Activated CD4-positive, alpha-beta T cell treated with anti-CD3 and anti-CD28 coated beads for 36 hours (primary cell): ENCODE measurements around the gene CAMSAP1. TPM values are rescaled to one million over a fixed set of nuclear protein-coding genes. Genes with fewer than 3 reads are reported as not detected.

ENCODE experiments used
- ATAC-seq: fragments of 200-7000 bp; cut with Tn5 transposase; one replicate; pipeline ENCODE4 v1.10.0; 2021; ENCODE audit warnings: mild to moderate bottlenecking, moderate library complexity
- CTCF ChIA-PET: fragments of 350-600 bp; sonication (Branson Sonifier 250); formaldehyde crosslinking; loops from one replicate; lab custom pipeline; 2021; ENCODE audit warnings: antibody characterized with exemption; lab: Charles Lee
- POLR2A ChIA-PET: fragments of 350-600 bp; sonication (Branson Sonifier 250); formaldehyde crosslinking; loops from one replicate; lab custom pipeline; 2021; ENCODE audit warnings: antibody characterized with exemption, inconsistent platforms; lab: Charles Lee
- DNase-seq: peaks from one replicate; pipeline ENCODE4 v3.0.0-alpha.2; 2020
- H3K27ac Mint-ChIP-seq: one replicate; pipeline ENCODE4 v1.8.0; 2021; ENCODE audit warnings: mixed read lengths
- H3K27me3 Mint-ChIP-seq: one replicate; pipeline ENCODE4 v1.8.0; 2021; ENCODE audit warnings: mixed read lengths
- H3K36me3 Mint-ChIP-seq: one replicate; pipeline ENCODE4 v1.8.0; 2021; ENCODE audit warnings: low read depth, mixed read lengths
- H3K4me1 Mint-ChIP-seq: one replicate; pipeline ENCODE4 v1.8.0; 2021; ENCODE audit warnings: mixed read lengths
- H3K4me3 Mint-ChIP-seq: one replicate; pipeline ENCODE4 v1.8.0; 2021; ENCODE audit warnings: mild to moderate bottlenecking, moderate library complexity, mixed read lengths
- H3K9me3 Mint-ChIP-seq: one replicate; pipeline ENCODE4 v1.8.0; 2021; ENCODE audit warnings: low read depth, mixed read lengths
- intact Hi-C, 2 experiments: fragments of 100-400 bp; cut with DNase I in 1 of 2; cut with micrococcal nuclease in 1 of 2; formaldehyde crosslinking; loops; one replicate each; pipeline versions ENCODE4 v1.14.2 to v1.15.1; 2022 to 2024; cut with DNase I, micrococcal nuclease
- total RNA-seq, 2 experiments: library from RNA; stranded (reverse); gene quantifications; one replicate each; pipeline ENCODE4 v1.2.3, GENCODE V29; 2021

CAMSAP1 gene
- total RNA-seq, 2 experiments from 2014 or later, result 31.2 to 33.4 TPM

DNA sequence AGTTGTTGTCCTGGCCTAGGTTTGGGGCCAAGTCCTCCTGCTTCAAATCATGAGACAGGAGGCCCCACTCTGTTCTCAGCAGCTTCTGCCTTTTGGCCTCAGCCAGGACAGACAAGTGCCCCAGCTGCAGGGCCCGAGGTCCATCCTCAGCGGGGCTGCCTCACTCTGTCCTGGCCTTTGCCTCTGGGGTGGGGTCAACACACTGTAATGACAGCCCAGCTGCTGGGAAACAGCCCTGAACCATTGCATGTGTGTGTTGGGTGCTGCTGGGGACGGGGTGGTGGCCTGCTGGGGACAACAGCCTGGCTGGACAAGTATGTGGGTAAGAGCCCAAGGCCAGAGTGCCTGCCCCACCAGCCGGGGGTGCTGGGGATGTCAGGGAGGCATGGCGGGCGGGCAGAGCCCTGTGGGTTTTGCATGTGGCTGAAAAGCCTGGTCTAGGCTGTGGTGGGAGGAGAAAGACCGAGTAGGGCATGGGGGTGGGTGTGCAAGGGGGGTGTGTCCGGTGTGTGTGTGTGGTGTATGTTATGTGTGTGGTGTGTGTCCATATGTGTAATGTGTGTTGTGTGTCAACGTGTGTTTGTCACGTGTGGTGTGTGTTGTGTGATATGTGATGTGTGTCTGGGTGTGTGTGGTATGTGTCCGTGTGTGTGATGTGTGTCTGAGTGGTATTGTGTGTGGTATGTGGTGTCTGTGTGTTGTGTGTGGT, 133.7 kb downstream of the CAMSAP1 start:
- no peaks in the 10 kb centered on the region for H3K36me3 Mint-ChIP-seq
- H3K4me3 Mint-ChIP-seq, result no peak overlapping the region
- H3K4me1 Mint-ChIP-seq, result no peaks in the 10 kb centered on the region
- CTCF ChIA-PET, result no interaction called here
- no peaks in the 10 kb centered on the region for H3K9me3 Mint-ChIP-seq
- intact Hi-C loops, result no loop called here
- DNase-seq, result no peak
- no peaks in the 10 kb centered on the region for H3K27me3 Mint-ChIP-seq
- no peak overlapping the region for H3K27ac Mint-ChIP-seq
- POLR2A ChIA-PET, result no interaction called here
- ATAC-seq, result no peak

DNA sequence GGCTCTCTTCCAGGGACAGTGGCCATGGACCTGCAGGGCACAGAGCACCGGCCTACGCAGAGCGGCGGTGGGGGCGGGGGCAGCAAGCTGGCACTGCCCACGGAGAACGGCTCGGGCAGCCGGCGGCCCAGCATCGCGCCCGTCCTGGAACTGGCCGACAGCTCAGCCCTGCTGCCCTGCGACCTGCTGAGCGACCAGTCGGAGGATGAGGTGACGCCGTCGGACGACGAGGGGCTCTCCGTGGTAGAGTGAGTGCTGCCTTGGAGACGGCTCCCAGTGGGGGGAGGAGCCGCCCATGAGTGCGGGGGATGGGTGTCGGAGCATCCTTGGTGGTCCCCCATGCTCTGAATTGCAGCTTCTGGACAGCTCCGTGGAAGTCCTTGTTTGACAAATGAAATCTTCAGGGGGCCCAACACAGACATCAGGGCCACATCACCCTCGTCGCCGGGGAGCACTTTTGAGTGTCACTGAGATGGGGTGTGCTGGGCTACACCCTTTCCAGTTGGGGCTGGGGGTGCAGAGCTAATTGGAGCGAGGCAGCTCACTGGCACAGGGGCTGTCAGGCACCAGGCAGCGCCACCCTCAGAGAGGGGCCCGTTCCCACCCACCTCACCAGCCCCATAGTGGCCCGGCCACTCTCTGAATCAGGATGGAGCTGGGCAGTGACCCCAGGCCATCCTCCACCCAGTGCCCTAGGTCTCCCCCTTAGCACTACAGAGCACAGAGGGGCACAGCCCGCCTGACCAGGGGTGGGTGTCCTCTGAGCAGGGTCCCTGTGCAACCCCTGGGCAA, 134.4 kb downstream of the CAMSAP1 start:
- ATAC-seq (no peak), DNase-seq (no peak)
- Mint-ChIP-seq H3K27ac (no peak overlapping the region), H3K4me1 (no peaks in the 10 kb centered on the region), H3K27me3 (no peaks in the 10 kb centered on the region), H3K36me3 (no peaks in the 10 kb centered on the region), H3K9me3 (no peaks in the 10 kb centered on the region), H3K4me3 (no peak overlapping the region)
- CTCF ChIA-PET, result no interaction called here
- POLR2A ChIA-PET, result no interaction called here
- intact Hi-C loops, result no loop called here

- intact Hi-C loops, result no loop called here
- ChIA-PET CTCF (no interaction called here), POLR2A (no interaction called here)
- ATAC-seq (peak; percentile 47), DNase-seq (peak; percentile 41)
- H3K4me1 Mint-ChIP-seq, result no peaks in the 10 kb centered on the region
- no peaks in the 10 kb centered on the region for H3K9me3 Mint-ChIP-seq
- no peaks in the 10 kb centered on the region for H3K27me3 Mint-ChIP-seq
- H3K4me3 Mint-ChIP-seq, result no peak overlapping the region
- no peak overlapping the region for H3K27ac Mint-ChIP-seq
- no peaks in the 10 kb centered on the region for H3K36me3 Mint-ChIP-seq
Observed at GRCh38 chr9:135772056-135772646, 135.2 kb downstream of the CAMSAP1 start.

- Mint-ChIP-seq H3K9me3 (no peaks in the 10 kb centered on the region), H3K36me3 (no peaks in the 10 kb centered on the region), H3K4me1 (no peaks in the 10 kb centered on the region), H3K4me3 (no peak overlapping the region), H3K27me3 (no peaks in the 10 kb centered on the region), H3K27ac (no peak overlapping the region)
- intact Hi-C loops, result no loop called here
- POLR2A ChIA-PET, result no interaction called here
- DNase-seq (no peak), ATAC-seq (no peak)
- CTCF ChIA-PET, result no interaction called here
Observed at GRCh38 chr9:135771401-135772051, 135.8 kb downstream of the CAMSAP1 start.

DNA sequence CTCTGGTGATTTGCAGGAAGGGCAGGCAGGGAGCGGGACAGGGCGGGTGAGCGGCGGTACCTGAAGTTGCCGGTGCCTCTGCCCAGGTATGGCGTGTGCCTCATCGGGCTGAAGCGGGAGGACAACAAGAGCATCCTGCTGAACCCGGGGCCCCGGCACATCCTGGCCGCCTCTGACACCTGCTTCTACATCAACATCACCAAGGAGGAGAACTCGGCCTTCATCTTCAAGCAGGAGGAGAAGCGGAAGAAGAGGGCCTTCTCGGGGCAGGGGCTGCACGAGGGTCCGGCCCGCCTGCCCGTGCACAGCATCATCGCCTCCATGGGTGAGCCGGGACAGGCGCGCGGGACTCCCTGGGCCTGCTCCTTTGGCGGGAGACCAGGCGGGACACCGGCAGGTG, 136.6 kb downstream of the CAMSAP1 start:
- DNase-seq (no peak), ATAC-seq (no peak)
- ChIA-PET POLR2A (no interaction called here), CTCF (no interaction called here)
- no peaks in the 10 kb centered on the region for H3K36me3 Mint-ChIP-seq
- no peak overlapping the region for H3K4me3 Mint-ChIP-seq
- intact Hi-C loops, result no loop called here
- no peaks in the 10 kb centered on the region for H3K4me1 Mint-ChIP-seq
- no peak overlapping the region for H3K27ac Mint-ChIP-seq
- H3K9me3 Mint-ChIP-seq, result peaks cover 5% of the 10 kb centered on the region
- no peaks in the 10 kb centered on the region for H3K27me3 Mint-ChIP-seq

DNA sequence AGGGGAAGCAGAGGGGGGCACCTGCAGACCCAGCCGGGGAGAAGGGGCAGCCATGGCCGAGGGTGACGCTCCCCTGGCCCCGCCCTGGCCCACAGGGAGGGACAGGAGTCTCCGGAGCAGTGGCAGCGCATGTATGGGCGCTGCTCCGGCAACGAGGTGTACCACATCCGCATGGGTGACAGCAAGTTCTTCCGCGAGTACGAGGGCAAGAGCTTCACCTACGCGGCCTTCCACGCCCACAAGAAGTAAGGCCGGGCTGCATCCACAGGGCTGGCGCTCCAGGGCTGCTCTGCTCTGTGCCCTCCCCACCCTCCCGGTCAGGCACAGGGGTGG, 137.2 kb downstream of the CAMSAP1 start:
- Mint-ChIP-seq H3K36me3 (no peaks in the 10 kb centered on the region), H3K27ac (no peak overlapping the region), H3K27me3 (no peaks in the 10 kb centered on the region), H3K4me3 (no peak overlapping the region), H3K9me3 (peaks cover 5% of the 10 kb centered on the region), H3K4me1 (no peaks in the 10 kb centered on the region)
- intact Hi-C loops, result no loop called here
- DNase-seq, result no peak
- ChIA-PET POLR2A (no interaction called here), CTCF (no interaction called here)
- no peak for ATAC-seq

DNA sequence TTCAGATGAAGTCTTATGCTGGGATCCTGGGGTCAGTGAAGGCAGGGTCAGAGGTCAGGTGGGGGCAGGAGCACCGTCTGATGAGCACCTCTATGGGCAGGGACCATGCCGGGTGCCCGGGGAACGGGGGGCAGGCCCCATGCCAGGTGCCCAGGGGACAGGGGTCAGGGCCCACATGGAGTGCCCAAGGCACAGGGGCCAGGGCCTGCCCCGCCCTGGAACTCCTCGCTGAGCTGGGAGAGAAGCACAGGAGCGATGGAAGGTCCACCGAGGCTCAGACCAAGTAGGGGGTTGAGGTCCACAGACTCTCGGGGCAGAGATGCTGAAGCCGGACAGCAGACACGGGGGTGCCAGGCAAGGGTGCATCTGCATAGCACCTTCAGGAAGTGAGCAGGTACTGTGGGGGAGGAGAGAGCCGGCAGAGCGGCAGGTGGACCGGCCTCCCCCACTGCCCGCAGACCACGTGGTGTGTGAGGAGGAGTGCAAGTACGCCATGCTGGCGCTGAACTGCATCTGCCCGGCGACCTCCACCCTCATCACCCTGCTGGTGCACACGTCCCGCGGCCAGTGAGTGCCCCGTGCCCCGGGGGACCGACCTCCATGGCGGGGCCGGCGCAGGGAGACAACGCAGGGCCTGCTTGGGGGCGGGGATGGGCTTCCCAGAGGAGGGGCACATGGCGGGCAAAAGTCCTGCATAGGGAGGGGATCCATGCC, 137.7 kb downstream of the CAMSAP1 start:
- Mint-ChIP-seq H3K4me3 (no peak overlapping the region), H3K27me3 (no peaks in the 10 kb centered on the region), H3K27ac (no peak overlapping the region), H3K4me1 (no peaks in the 10 kb centered on the region), H3K36me3 (no peaks in the 10 kb centered on the region), H3K9me3 (peaks cover 5% of the 10 kb centered on the region)
- ATAC-seq, result no peak
- no peak for DNase-seq
- intact Hi-C loops, result no loop called here
- ChIA-PET POLR2A (no interaction called here), CTCF (no interaction called here)

GRCh38 chr9:135768516-135769218, 138.7 kb downstream of the CAMSAP1 start:
- H3K4me1 Mint-ChIP-seq, result no peaks in the 10 kb centered on the region
- DNase-seq (no peak), ATAC-seq (no peak)
- peaks cover 5% of the 10 kb centered on the region for H3K9me3 Mint-ChIP-seq
- H3K36me3 Mint-ChIP-seq, result no peaks in the 10 kb centered on the region
- intact Hi-C loops, result no loop called here
- ChIA-PET POLR2A (no interaction called here), CTCF (no interaction called here)
- H3K27ac Mint-ChIP-seq, result no peak overlapping the region
- no peaks in the 10 kb centered on the region for H3K27me3 Mint-ChIP-seq
- H3K4me3 Mint-ChIP-seq, result no peak overlapping the region

DNA sequence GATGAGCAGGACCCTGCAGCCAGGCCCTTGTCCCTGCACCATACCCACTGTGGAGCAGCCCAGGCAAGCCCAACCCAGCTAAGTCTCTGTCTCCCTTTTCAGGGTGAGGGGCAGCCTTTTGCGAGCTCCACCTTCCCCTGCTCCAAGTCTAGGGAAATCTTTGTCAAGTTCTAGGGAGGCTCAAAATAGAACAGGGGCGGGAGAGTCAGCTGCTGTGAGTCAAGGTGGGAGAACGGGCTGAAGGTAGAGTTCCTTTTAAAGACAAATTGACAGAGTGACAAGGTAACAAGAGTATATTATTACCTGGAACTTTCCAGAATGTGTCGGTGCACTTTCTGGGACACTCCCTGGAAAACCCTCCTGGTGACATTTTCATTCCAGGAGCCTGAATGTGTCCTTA, 140.6 kb downstream of the CAMSAP1 start:
- POLR2A ChIA-PET, result no interaction called here

DNA sequence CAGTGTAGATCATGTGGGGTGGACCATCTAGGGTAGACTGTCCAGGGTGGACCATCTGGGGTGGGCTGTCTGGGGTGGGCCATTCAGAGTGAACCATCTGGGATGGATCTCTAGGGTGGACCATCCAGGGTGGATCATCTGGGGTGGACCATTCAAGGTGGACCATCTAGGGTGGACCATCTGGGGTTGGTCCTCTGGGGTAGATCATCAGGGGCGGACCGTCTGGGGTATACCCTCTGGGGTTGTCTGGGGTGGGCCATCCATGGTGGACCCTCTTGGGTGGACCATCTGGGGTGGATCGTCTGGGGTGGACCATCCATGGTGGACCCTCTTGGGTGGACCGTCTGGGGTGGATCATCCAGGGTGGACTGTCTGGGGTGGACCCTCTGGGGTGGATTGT, 141.1 kb downstream of the CAMSAP1 start:
- no peak for ATAC-seq
- Mint-ChIP-seq H3K4me3 (no peak overlapping the region), H3K9me3 (peaks cover 5% of the 10 kb centered on the region), H3K36me3 (no peaks in the 10 kb centered on the region), H3K4me1 (no peaks in the 10 kb centered on the region), H3K27me3 (no peaks in the 10 kb centered on the region), H3K27ac (no peak overlapping the region)
- CTCF ChIA-PET, result no interaction called here
- intact Hi-C loops, result no loop called here
- no peak for DNase-seq
- POLR2A ChIA-PET, result no interaction called here

More for the DNA sequence above, 140.6 kb downstream of the CAMSAP1 start:
- H3K4me3 Mint-ChIP-seq, result no peak overlapping the region
- CTCF ChIA-PET, result no interaction called here
- H3K36me3 Mint-ChIP-seq, result no peaks in the 10 kb centered on the region
- no peaks in the 10 kb centered on the region for H3K4me1 Mint-ChIP-seq
- no peak overlapping the region for H3K27ac Mint-ChIP-seq
- H3K9me3 Mint-ChIP-seq, result peaks cover 5% of the 10 kb centered on the region
- intact Hi-C loops, result no loop called here
- no peak for ATAC-seq
- no peak for DNase-seq
- no peaks in the 10 kb centered on the region for H3K27me3 Mint-ChIP-seq

GRCh38 chr9:135765416-135765815, 141.9 kb downstream of the CAMSAP1 start:
- Mint-ChIP-seq H3K4me3 (no peak overlapping the region), H3K27ac (no peak overlapping the region), H3K36me3 (no peaks in the 10 kb centered on the region), H3K9me3 (peaks cover 5% of the 10 kb centered on the region), H3K27me3 (no peaks in the 10 kb centered on the region), H3K4me1 (no peaks in the 10 kb centered on the region)
- ATAC-seq, result no peak
- DNase-seq, result no peak
- ChIA-PET CTCF (no interaction called here), POLR2A (no interaction called here)
- intact Hi-C loops, result no loop called here
